Measurements from ENCODE around the gene HSD17B4.
"Not testable (repeated sequence)": the region's sequence is repeated elsewhere in the genome, so short reads cannot be mapped to it uniquely, and the experiment has no call there.

- not testable (repeated sequence) for TF ChIP-seq CTCF, POLR2A (IDR thresholded peaks at IDR 0.05)
Measured at GRCh38 chr5:119428574-119428973, 23.7 kb upstream of the HSD17B4 start.

All from Peyer's patch (tissue), 4 donors.